Measurements from ENCODE around the gene TRMU. TPM values are rescaled to one million over a fixed set of nuclear protein-coding genes. Genes with fewer than 3 reads are reported as not detected.

The TRMU gene
- total and polyA plus RNA-seq, 10 donors = 23.7 to 59.6 (median 43.3) TPM

DNA sequence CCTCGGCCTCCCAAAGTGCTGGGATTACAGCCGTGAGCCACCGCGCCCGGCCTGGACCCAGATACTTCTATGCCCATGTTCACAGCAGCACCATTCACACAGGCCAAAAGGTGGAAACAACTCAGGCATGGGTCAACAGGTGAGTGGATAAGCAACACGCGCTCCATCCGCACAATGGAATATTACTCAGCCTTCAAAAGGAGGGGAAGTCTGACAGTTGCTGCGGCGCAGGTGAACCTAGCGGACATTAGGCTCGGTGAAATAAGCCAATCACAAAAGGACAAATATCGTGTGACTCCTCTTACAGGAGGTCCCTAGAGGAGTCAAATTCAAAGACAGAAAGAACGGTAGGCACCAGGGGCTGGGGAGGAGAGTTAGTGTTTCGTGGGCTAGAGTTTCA lies 47.0 kb downstream of the TRMU start:
- Histone ChIP-seq H3K27me3 (replicated peaks in 1 of 7) (no peaks in the 10 kb centered on the region), H3K27ac (no peak overlapping the region), H3K4me1 (no peaks in the 10 kb centered on the region), H3K9me3 (no peaks in the 10 kb centered on the region), H3K36me3 (peaks cover 0 to 41% (median 1%) of the 10 kb centered on the region in 6 donors), H3K4me3 (no peak overlapping the region)
- WGBS, 5 donors = 89 to 97% (median 94%) methylated on average over 15 of the region's 15 CpGs
- intact Hi-C loops (cut with DNase I; ENCODE audit: low total_unique reads) = no loop called here
- no peak for DNase-seq
- TF ChIP-seq, protein P1, sequence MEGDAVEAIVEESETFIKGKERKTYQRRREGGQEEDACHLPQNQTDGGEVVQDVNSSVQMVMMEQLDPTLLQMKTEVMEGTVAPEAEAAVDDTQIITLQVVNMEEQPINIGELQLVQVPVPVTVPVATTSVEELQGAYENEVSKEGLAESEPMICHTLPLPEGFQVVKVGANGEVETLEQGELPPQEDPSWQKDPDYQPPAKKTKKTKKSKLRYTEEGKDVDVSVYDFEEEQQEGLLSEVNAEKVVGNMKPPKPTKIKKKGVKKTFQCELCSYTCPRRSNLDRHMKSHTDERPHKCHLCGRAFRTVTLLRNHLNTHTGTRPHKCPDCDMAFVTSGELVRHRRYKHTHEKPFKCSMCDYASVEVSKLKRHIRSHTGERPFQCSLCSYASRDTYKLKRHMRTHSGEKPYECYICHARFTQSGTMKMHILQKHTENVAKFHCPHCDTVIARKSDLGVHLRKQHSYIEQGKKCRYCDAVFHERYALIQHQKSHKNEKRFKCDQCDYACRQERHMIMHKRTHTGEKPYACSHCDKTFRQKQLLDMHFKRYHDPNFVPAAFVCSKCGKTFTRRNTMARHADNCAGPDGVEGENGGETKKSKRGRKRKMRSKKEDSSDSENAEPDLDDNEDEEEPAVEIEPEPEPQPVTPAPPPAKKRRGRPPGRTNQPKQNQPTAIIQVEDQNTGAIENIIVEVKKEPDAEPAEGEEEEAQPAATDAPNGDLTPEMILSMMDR (IDR thresholded peaks at IDR 0.05 in 8 of 11, conservative IDR thresholded peaks at IDR 0.05 in 3 of 11) = no peak
- TF ChIP-seq POLR2AphosphoS5 (IDR thresholded peaks at IDR 0.05) (no peak), POLR2A (IDR thresholded peaks at IDR 0.05) (no peak)

DNA sequence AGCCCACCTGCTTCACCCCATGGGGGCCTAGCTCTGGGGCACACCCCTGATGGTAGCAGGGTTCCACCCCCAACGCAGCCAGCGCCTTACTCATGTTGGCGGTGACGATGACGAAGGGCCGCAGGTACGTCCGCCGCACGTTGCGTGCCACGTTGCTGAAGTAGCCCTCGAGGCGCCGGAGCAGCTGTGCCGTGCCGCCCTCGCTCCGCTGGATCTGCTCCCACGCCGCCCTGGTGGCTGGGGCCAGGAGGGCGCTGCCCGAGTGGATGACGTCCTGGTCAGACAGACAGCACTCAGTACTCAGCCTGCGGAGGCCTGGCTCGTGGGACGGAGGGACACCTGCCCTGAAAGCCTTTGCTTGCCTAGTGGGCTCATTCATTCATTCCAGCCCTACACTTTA lies 50.8 kb downstream of the TRMU start:
- Histone ChIP-seq H3K4me3 (no peak overlapping the region), H3K36me3 (peaks cover 0 to 20% (median 0%) of the 10 kb centered on the region in 6 donors), H3K4me1 (no peaks in the 10 kb centered on the region), H3K27ac (no peak overlapping the region), H3K9me3 (no peaks in the 10 kb centered on the region), H3K27me3 (replicated peaks in 1 of 7) (no peaks in the 10 kb centered on the region)
- TF ChIP-seq POLR2A (IDR thresholded peaks at IDR 0.05) (no peak), POLR2AphosphoS5 (IDR thresholded peaks at IDR 0.05) (peak in 1 of 3 donors; percentile 9)
- no peak for DNase-seq
- 93 to 97% (median 95%) methylated on average over 26 to 27 of the region's 27 CpGs for WGBS, 5 donors
- intact Hi-C loops (cut with DNase I; ENCODE audit: low total_unique reads) = no loop called here

DNA sequence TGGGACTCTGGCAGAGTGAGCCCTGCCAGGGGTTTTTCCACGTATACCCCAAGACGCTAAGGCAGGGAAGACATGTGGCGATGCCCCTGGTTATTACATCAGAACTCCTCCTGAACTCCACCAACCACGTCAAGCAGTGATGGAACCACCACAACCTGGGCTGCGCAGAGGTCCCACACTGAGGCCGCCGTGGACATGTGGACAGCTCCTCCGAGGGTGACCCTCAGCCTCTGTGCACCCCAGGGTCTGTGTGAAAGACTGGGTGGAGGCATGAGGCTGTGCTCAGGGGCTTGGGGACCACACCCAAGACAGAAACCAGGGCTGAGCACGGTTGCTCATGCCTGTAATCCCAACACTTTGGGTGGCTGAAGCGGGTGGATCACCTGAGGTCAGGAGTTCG lies 52.2 kb downstream of the TRMU start:
- Histone ChIP-seq H3K36me3 (peaks cover 0 to 13% (median 0%) of the 10 kb centered on the region in 6 donors), H3K4me3 (no peak overlapping the region), H3K27ac (no peak overlapping the region), H3K27me3 (replicated peaks in 1 of 7) (no peaks in the 10 kb centered on the region), H3K4me1 (no peaks in the 10 kb centered on the region), H3K9me3 (no peaks in the 10 kb centered on the region)
- DNase-seq = no peak
- TF ChIP-seq POLR2A (IDR thresholded peaks at IDR 0.05) (no peak), POLR2AphosphoS5 (IDR thresholded peaks at IDR 0.05) (no peak)
- TF ChIP-seq, protein P1 (IDR thresholded peaks at IDR 0.05 in 8 of 11, conservative IDR thresholded peaks at IDR 0.05 in 3 of 11) = no peak
- WGBS, 5 donors = 88 to 97% (median 92%) methylated on average over 8 to 11 of the region's 11 CpGs
- intact Hi-C loops (cut with DNase I; ENCODE audit: low total_unique reads) = no loop called here

DNA sequence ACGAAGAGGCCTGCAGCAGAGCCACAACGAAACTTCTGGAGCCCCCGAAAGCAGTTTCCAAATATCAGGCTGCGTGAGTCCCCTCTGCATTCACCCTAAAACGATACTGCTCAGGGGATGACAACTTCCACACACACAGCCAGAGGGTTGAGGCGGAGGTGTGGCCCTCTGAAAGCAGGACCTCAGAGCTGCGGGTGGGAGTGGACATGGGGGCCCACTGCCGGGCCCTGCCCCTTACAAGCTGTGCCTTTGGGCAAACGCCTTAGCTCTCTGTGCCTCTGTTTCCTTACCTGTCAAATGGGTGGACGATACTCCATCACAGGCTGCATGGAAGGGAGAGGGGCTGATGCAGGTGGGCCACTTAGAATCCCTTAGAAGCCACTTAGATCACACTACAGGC lies 53.1 kb downstream of the TRMU start:
- Histone ChIP-seq H3K9me3 (no peaks in the 10 kb centered on the region), H3K4me1 (no peaks in the 10 kb centered on the region), H3K27ac (no peak overlapping the region), H3K4me3 (no peak overlapping the region), H3K36me3 (peaks cover 0 to 9% (median 0%) of the 10 kb centered on the region in 6 donors), H3K27me3 (replicated peaks in 1 of 7) (no peaks in the 10 kb centered on the region)
- WGBS, 5 donors = 71 to 94% (median 90%) methylated on average over 2 to 10 of the region's 10 CpGs
- DNase-seq = no peak
- no peak for TF ChIP-seq POLR2AphosphoS5 (IDR thresholded peaks at IDR 0.05)
- TF ChIP-seq, protein P1 (IDR thresholded peaks at IDR 0.05 in 8 of 11, conservative IDR thresholded peaks at IDR 0.05 in 3 of 11) = no peak
- no peak for TF ChIP-seq POLR2A (IDR thresholded peaks at IDR 0.05)
- intact Hi-C loops (cut with DNase I; ENCODE audit: low total_unique reads) = no loop called here

DNA sequence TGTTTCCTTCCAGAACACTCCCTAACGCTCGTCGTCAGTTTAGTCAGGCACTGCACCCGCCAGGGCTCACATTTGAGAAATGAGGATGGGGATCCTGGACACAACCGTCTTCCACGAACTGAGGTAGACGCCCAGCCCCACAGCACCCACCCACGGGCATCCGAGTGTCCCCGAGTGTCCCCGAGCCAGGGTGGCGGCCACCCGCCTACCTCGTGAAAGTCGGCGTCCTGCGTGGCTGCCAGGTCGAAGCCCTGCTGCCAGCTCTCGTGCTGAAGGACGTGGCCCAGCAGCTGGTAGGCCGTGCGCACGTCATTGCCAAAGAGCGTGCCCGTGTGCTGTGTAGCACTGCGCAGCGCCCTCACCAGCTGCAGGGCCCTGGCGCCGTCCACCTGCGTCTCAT lies 53.6 kb downstream of the TRMU start:
- H3K9me3 ChIP-seq = no peaks in the 10 kb centered on the region
- no peak overlapping the region for H3K4me3 ChIP-seq
- H3K27me3 ChIP-seq (replicated peaks in 1 of 7) = no peaks in the 10 kb centered on the region
- H3K4me1 ChIP-seq = no peaks in the 10 kb centered on the region
- TF ChIP-seq POLR2AphosphoS5 (IDR thresholded peaks at IDR 0.05) (no peak), POLR2A (IDR thresholded peaks at IDR 0.05) (no peak)
- TF ChIP-seq, protein P1 (IDR thresholded peaks at IDR 0.05 in 8 of 11, conservative IDR thresholded peaks at IDR 0.05 in 3 of 11) = no peak
- H3K27ac ChIP-seq = no peak overlapping the region
- WGBS, 5 donors = 89 to 94% (median 93%) methylated on average over 20 to 30 of the region's 30 CpGs
- DNase-seq = no peak
- peaks cover 0 to 9% (median 0%) of the 10 kb centered on the region in 6 donors for H3K36me3 ChIP-seq
- intact Hi-C loops (cut with DNase I; ENCODE audit: low total_unique reads) = no loop called here
